GM13977 (cell line): Measurements from ENCODE around the gene LRRN4CL.
"Not testable (repeated sequence)": the region's sequence is repeated elsewhere in the genome, so short reads cannot be mapped to it uniquely, and the experiment has no call there.

Source experiments
- DNase-seq: peaks from one replicate; pipeline ENCODE4 v3.0.0; 2012; ENCODE audit warnings: low spot score
- CTCF ChIP-seq: IDR thresholded peaks from 2 replicates; pipeline ENCODE4 v1.5.1; 2012; ENCODE audit warnings: mild to moderate bottlenecking, control low read depth; ENCODE audit not compliant: insufficient read depth; ENCODE audit errors: extremely low read depth, missing control alignments
- in situ Hi-C: fragments of 300-500 bp; cut with MboI; formaldehyde crosslinking; loops from one replicate; pipeline ENCODE4 v1.12.0; 2022; ENCODE audit warnings: low sequenced_read_pairs, low pct_unique_long_range_greater_than_20kb, mixed read lengths, inconsistent platforms; ENCODE audit not compliant: unreplicated experiment

Gene LRRN4CL

GRCh38 chr11:62705880-62706849, 16.8 kb upstream of the LRRN4CL start:
- in situ Hi-C loops = no loop called here
- DNase-seq = peak; percentile 95
- no peak for TF ChIP-seq CTCF

- no peak for TF ChIP-seq CTCF
- DNase-seq = no peak
- in situ Hi-C loops = no loop called here
These were observed 16.1 kb upstream of the LRRN4CL start for GRCh38 chr11:62705413-62705812.

GRCh38 chr11:62703921-62704320, 14.6 kb upstream of the LRRN4CL start:
- DNase-seq, in situ Hi-C loops: not testable (repeated sequence)

GRCh38 chr11:62702246-62702645, 12.9 kb upstream of the LRRN4CL start:
- no peak for TF ChIP-seq CTCF
- in situ Hi-C loops = no loop called here

GRCh38 chr11:62694455-62695167, 5.3 kb upstream of the LRRN4CL start:
- TF ChIP-seq CTCF = peak; percentile 91
- peak; percentile 83 for DNase-seq
- in situ Hi-C loops = no loop called here

More at GRCh38 chr11:62702246-62702645, 12.9 kb upstream of the LRRN4CL start:
- no peak for DNase-seq

GRCh38 chr11:62693624-62694023, 4.3 kb upstream of the LRRN4CL start:
- in situ Hi-C loops, DNase-seq: not testable (repeated sequence)

- in situ Hi-C loops = no loop called here
- no peak for DNase-seq
These were observed 839 bp downstream of the LRRN4CL start for GRCh38 chr11:62688491-62688890.

More at GRCh38 chr11:62688491-62688890, 839 bp downstream of the LRRN4CL start:
- no peak for TF ChIP-seq CTCF
